Keratinocyte (primary cell): ENCODE data around the gene HS3ST3B1. TPM values are rescaled to one million over a fixed set of nuclear protein-coding genes. Genes with fewer than 3 reads are reported as not detected.

Experiments
- DNase-seq: peaks from one replicate; pipeline ENCODE4 v3.0.0-alpha.2; 2011; ENCODE audit warnings: low read depth, missing footprints, low spot score
- FAIRE-seq: peaks from 2 replicates; lab custom pipeline; 2011; peaks lifted over from hg19 to GRCh38; lab: Jason Lieb, UNC
- H2AFZ ChIP-seq: 2 replicates; pipeline ENCODE4 v1.6.0; 2012; ENCODE audit warnings: low read length, control low read depth, inconsistent platforms; ENCODE audit not compliant: control insufficient read depth
- H3K27ac ChIP-seq: 2 replicates; pipeline ENCODE4 v1.5.1; 2011; ENCODE audit warnings: low read length; ENCODE audit not compliant: control insufficient read depth, insufficient read depth
- H3K27me3 ChIP-seq: 3 replicates; pipeline ENCODE4 v1.6.0; 2011; ENCODE audit warnings: low read length; ENCODE audit not compliant: control insufficient read depth, insufficient read depth; ENCODE audit errors: extremely low read depth
- H3K36me3 ChIP-seq, 2 experiments: 2 replicates in 1 of 2; 3 replicates in 1 of 2; pipeline ENCODE4 v1.5.1; 2011; ENCODE audit warnings: low read length in 2 of 2, mild to moderate bottlenecking in 1 of 2; ENCODE audit not compliant: control insufficient read depth in 2 of 2, insufficient read depth in 2 of 2; ENCODE audit errors: extremely low read depth in 1 of 2
- H3K4me1 ChIP-seq: 3 replicates; pipeline ENCODE4 v1.5.1; 2011; ENCODE audit warnings: low read length; ENCODE audit not compliant: control insufficient read depth, insufficient read depth; ENCODE audit errors: extremely low read depth
- H3K4me2 ChIP-seq: 3 replicates; pipeline ENCODE4 v1.6.0; 2011; ENCODE audit warnings: low read depth, low read length; ENCODE audit not compliant: control insufficient read depth, insufficient read depth; ENCODE audit errors: extremely low read depth
- H3K4me3 ChIP-seq, 3 experiments: fragments of 200-600 bp in 1 of 3; sonication (generic) in 1 of 3; 2 replicates in 2 of 3; 3 replicates in 1 of 3; pipeline ENCODE4 v1.5.1; 2011 to 2016; ENCODE audit warnings: low read length in 3 of 3, mild to moderate bottlenecking in 3 of 3, control low read depth in 2 of 3, inconsistent platforms in 1 of 3, low read depth in 1 of 3, mixed read lengths in 1 of 3, mixed run types in 1 of 3, moderate library complexity in 1 of 3; ENCODE audit not compliant: control insufficient read depth in 2 of 3, insufficient read depth in 2 of 3; ENCODE audit errors: extremely low read depth in 1 of 3
- H3K79me2 ChIP-seq: 2 replicates; pipeline ENCODE4 v1.6.0; 2012; ENCODE audit warnings: low read length; ENCODE audit not compliant: control insufficient read depth, insufficient read depth
- H3K9ac ChIP-seq: 3 replicates; pipeline ENCODE4 v1.6.0; 2011; ENCODE audit warnings: low read length; ENCODE audit not compliant: control insufficient read depth, insufficient read depth; ENCODE audit errors: extremely low read depth
- H3K9me1 ChIP-seq: 3 replicates; pipeline ENCODE4 v1.6.0; 2011; ENCODE audit warnings: low read length; ENCODE audit not compliant: control insufficient read depth, insufficient read depth; ENCODE audit errors: extremely low read depth
- H3K9me3 ChIP-seq: 2 replicates; pipeline ENCODE4 v1.5.1; 2012; ENCODE audit warnings: low read depth, low read length; ENCODE audit not compliant: control insufficient read depth
- H4K20me1 ChIP-seq: 3 replicates; pipeline ENCODE4 v1.6.0; 2011; ENCODE audit warnings: low read length; ENCODE audit not compliant: control insufficient read depth, insufficient read depth; ENCODE audit errors: extremely low read depth
- CTCF ChIP-seq, 3 experiments: IDR thresholded peaks in 1 of 3; conservative IDR thresholded peaks in 1 of 3; optimal IDR thresholded peaks in 1 of 3; 2 replicates in 2 of 3; 3 replicates in 1 of 3; pipeline versions ENCODE3 to v1.5.1; 2011; ENCODE audit warnings: low read length in 3 of 3, mild to moderate bottlenecking in 3 of 3, moderate library complexity in 2 of 3, control low read depth in 1 of 3, inconsistent platforms in 1 of 3; ENCODE audit not compliant: insufficient read depth in 2 of 3; ENCODE audit errors: extremely low read depth in 1 of 3
- EZH2 ChIP-seq: IDR thresholded peaks from one replicate; pipeline ENCODE4 v1.6.1; 2012; ENCODE audit warnings: inconsistent platforms, mild to moderate bottlenecking, low read length, moderate library complexity
- dilution Hi-C: fragments of 300-500 bp; cut with MboI; formaldehyde crosslinking; loops from one replicate; pipeline ENCODE4 v1.7.0; 2020; ENCODE audit warnings: low sequenced_read_pairs; ENCODE audit not compliant: extremely low pct_ligation_motif_present
- polyA plus RNA-seq, 5 experiments: library from polyadenylated mRNA; depleted of rRNA in 3 of 5; stranded (reverse) in 3 of 5; stranded (forward) in 1 of 5; unstranded in 1 of 5; fragments of >200 nt; gene quantifications; 1 replicate in 1 of 5; 2 replicates in 3 of 5; 3 replicates in 1 of 5; pipeline versions ENCODE4 v1.2.1 to v1.2.3, GENCODE V29; 2011 to 2012; ENCODE audit warnings: missing spikeins in 2 of 5, low read depth in 1 of 5, low replicate concordance in 1 of 5

The HS3ST3B1 gene
- polyA plus RNA-seq, 1 donor (not counting 4 experiments of a cell fraction or from before 2014, with no cell fraction given), result 3.9 TPM

GRCh38 chr17:14323522-14323981, 22.7 kb downstream of the HS3ST3B1 start:
- H3K27ac ChIP-seq, result no peak overlapping the region
- H3K79me2 ChIP-seq, result peaks cover 39% of the 10 kb centered on the region
- FAIRE-seq, result no peak
- H2AFZ ChIP-seq, result no peak overlapping the region
- no peaks in the 10 kb centered on the region for H4K20me1 ChIP-seq
- DNase-seq, result no peak
- H3K36me3 ChIP-seq, result no peaks in the 10 kb centered on the region
- H3K9ac ChIP-seq, result no peak overlapping the region
- no peaks in the 10 kb centered on the region for H3K27me3 ChIP-seq
- no peak for TF ChIP-seq CTCF (optimal IDR thresholded peaks at IDR 0.05 in 1 of 3, IDR thresholded peaks at IDR 0.05 in 1 of 3, conservative IDR thresholded peaks at IDR 0.05 in 1 of 3; ENCODE audit: extremely low read depth in 1 of 3, insufficient read depth in 2 of 3, low read length in 3 of 3)
- no peak for TF ChIP-seq EZH2
- H3K4me1 ChIP-seq, result no peaks in the 10 kb centered on the region
- H3K9me3 ChIP-seq, result no peaks in the 10 kb centered on the region
- H3K9me1 ChIP-seq, result no peaks in the 10 kb centered on the region
- H3K4me2 ChIP-seq, result no peak overlapping the region
- dilution Hi-C loops, result no loop called here
- H3K4me3 ChIP-seq, result no peak overlapping the region

GRCh38 chr17:14325618-14326167, 24.8 kb downstream of the HS3ST3B1 start:
- H2AFZ ChIP-seq, result no peak overlapping the region
- H3K79me2 ChIP-seq, result peaks cover 29% of the 10 kb centered on the region
- H3K27me3 ChIP-seq, result no peaks in the 10 kb centered on the region
- no peak for TF ChIP-seq CTCF (optimal IDR thresholded peaks at IDR 0.05 in 1 of 3, IDR thresholded peaks at IDR 0.05 in 1 of 3, conservative IDR thresholded peaks at IDR 0.05 in 1 of 3; ENCODE audit: extremely low read depth in 1 of 3, insufficient read depth in 2 of 3, low read length in 3 of 3)
- no peak for TF ChIP-seq EZH2
- no peaks in the 10 kb centered on the region for H4K20me1 ChIP-seq
- no peak overlapping the region for H3K27ac ChIP-seq
- no peaks in the 10 kb centered on the region for H3K4me1 ChIP-seq
- H3K4me3 ChIP-seq, result no peak overlapping the region
- H3K9ac ChIP-seq, result no peak overlapping the region
- FAIRE-seq (no peak), DNase-seq (no peak)
- no peaks in the 10 kb centered on the region for H3K36me3 ChIP-seq
- dilution Hi-C loops, result no loop called here
- no peaks in the 10 kb centered on the region for H3K9me3 ChIP-seq
- H3K4me2 ChIP-seq, result no peak overlapping the region
- H3K9me1 ChIP-seq, result no peaks in the 10 kb centered on the region
